ENCODE measurements around the gene CELA2B.

The CELA2B gene

DNA sequence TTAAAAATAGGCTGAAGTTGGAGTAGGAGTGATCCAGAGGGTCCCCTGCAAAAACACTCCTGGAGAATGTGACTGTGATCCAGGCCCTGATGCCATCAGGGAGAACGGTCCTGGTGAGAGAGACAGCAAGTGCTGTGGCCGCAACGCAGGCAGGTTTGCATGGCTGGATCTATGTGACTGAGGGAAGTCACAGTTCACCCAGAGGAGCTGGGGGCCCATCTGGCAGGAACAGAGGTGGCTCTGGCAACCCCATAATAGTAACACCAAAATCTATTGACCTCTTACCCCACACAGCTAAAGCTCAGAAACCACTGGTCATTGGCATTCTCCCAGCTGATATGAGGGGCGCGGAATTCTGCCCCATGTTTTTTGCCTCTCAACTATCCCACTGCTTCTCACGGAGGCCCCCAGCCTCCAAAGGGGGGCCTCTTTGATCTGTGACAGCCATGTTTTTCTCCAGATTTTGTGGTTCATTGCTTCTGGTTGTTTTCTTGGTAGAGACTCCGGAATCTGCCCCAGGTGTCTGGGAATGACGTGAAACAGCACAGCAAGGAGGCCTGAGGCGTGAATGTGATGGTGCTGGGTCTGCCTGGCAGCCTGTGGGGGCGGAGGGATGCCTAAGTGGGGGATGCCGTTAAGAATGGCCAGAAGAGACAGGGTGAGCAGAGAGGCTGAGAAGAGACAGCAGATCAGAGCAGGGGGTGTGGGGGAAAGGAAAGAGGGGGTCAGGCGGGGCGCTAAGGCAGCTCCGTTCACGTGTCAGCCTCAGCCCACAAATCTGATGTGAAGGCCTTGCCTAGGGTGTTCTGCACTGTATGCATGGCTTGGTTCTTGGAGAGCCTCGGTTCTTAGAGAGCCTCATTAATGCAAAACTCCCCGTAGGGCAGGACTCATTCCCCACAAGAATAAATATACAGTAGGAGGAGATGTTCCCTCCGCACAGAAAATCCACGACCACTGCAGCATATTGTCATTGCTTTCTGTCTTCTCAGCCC lies 24.6 kb downstream of the CELA2B start:
- TF ChIP-seq, protein P1, sequence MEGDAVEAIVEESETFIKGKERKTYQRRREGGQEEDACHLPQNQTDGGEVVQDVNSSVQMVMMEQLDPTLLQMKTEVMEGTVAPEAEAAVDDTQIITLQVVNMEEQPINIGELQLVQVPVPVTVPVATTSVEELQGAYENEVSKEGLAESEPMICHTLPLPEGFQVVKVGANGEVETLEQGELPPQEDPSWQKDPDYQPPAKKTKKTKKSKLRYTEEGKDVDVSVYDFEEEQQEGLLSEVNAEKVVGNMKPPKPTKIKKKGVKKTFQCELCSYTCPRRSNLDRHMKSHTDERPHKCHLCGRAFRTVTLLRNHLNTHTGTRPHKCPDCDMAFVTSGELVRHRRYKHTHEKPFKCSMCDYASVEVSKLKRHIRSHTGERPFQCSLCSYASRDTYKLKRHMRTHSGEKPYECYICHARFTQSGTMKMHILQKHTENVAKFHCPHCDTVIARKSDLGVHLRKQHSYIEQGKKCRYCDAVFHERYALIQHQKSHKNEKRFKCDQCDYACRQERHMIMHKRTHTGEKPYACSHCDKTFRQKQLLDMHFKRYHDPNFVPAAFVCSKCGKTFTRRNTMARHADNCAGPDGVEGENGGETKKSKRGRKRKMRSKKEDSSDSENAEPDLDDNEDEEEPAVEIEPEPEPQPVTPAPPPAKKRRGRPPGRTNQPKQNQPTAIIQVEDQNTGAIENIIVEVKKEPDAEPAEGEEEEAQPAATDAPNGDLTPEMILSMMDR (conservative IDR thresholded peaks at IDR 0.05; ENCODE audit: low read depth, low read length): no peak
- no peak overlapping the region for H3K4me3 ChIP-seq (ENCODE audit: low read length)
- DNase-seq (ENCODE audit: low read depth): no peak

DNA sequence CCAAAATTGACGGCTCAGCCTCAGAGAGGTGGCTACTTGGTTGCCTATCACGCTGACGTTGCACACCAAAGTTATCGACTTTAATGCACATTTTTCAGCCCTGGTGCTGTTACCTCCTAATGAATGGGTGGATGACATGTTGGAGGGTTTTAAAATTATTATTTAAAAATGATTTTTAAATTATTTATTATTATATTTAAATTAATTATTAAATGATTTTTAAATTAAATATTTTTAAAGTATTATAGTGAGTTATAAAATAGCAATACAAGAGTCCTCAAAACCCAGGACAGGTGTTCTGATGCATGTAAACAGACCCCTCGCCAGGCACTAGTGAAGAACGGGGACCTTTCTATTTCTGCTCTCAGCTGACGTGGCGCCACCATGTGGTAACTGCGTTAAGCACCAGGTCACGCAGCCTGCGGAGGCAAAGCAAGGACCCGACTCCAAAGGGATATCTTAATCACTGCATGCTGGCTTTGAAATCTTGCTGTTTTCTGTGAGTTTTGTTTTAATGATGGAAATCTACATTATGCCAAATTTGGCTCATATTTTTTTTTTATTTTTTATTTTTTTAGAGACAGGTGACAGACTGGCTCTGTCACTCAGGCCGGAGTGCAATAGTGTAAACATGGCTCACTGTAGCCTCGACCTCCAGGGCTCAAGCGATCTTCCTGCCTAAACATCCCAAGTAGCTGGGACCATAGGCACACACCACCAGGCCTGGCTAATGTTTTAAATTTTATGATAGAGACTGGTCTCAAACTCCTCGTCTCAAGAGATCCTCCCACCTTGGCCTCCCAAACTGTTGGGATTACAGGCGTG lies 25.5 kb downstream of the CELA2B start:
- TF ChIP-seq, protein P1 (conservative IDR thresholded peaks at IDR 0.05; ENCODE audit: low read depth, low read length): peak; percentile 90
- no peak overlapping the region for H3K4me3 ChIP-seq (ENCODE audit: low read length)
- DNase-seq (ENCODE audit: low read depth): peak; percentile 19

DNA sequence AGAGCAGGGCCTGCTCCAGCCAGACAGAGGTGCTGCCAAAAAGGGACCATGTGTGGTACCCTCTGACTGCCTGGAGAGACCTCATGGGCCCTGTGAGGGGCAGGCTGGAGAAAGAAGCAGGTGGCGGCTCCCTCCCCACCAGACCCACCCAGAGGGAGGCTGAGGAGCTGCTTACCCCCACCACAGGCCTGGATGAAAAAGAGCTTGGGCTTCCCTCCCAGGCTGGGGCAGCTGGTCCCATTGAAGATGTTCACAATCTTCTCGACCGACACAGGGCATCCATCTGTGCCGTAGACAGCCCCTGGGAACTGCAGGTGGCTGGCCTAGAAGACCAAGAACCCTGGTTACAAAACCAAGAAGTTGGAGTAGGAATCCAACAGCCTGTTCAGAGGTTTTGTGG lies 28.5 kb downstream of the CELA2B start:
- no peak for DNase-seq (ENCODE audit: low read depth)
- TF ChIP-seq, protein P1 (conservative IDR thresholded peaks at IDR 0.05; ENCODE audit: low read depth, low read length): no peak
- no peak overlapping the region for H3K4me3 ChIP-seq (ENCODE audit: low read length)

DNA sequence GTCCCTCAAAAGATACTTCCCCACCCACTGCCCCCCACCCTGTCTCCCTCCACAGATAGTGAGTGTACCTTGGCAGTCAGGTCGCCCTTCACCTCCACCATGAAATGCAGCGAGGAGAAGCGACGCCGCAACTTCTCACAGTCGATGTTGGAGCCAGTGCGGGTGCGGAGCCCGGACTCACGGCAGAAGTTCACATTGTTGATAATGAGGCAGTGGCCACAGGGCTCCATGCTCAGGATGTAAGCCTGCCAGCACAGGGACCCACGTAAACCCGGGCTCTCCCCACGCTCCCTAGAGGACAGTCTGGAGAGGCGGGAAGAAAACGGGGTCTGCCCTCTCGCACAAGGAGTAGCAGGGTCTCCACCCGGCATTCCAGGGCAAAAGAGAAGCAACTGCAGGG lies 30.9 kb downstream of the CELA2B start:
- DNase-seq (ENCODE audit: low read depth): no peak
- no peak overlapping the region for H3K4me3 ChIP-seq (ENCODE audit: low read length)
- TF ChIP-seq, protein P1 (conservative IDR thresholded peaks at IDR 0.05; ENCODE audit: low read depth, low read length): no peak

DNA sequence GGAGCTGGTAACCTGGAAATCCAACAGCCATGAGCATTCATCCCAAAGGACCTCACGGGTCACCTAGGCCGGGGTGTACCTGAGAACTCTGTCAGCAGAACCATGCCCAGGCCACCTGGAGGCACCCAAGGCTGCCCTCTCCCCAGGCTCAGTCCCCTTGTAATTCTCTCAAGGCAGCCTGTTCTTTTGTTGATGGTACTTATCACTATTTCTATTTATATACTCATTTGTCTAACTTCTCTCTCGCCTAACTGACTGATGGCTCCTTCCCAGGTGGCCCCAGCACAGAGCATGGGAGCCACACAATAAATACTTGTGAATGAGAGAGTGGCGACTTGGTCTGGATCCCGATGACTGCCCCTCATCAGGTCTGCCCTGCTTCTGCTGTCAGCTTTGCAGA lies 31.4 kb downstream of the CELA2B start:
- TF ChIP-seq, protein P1 (conservative IDR thresholded peaks at IDR 0.05; ENCODE audit: low read depth, low read length): no peak
- no peak overlapping the region for H3K4me3 ChIP-seq (ENCODE audit: low read length)
- no peak for DNase-seq (ENCODE audit: low read depth)

DNA sequence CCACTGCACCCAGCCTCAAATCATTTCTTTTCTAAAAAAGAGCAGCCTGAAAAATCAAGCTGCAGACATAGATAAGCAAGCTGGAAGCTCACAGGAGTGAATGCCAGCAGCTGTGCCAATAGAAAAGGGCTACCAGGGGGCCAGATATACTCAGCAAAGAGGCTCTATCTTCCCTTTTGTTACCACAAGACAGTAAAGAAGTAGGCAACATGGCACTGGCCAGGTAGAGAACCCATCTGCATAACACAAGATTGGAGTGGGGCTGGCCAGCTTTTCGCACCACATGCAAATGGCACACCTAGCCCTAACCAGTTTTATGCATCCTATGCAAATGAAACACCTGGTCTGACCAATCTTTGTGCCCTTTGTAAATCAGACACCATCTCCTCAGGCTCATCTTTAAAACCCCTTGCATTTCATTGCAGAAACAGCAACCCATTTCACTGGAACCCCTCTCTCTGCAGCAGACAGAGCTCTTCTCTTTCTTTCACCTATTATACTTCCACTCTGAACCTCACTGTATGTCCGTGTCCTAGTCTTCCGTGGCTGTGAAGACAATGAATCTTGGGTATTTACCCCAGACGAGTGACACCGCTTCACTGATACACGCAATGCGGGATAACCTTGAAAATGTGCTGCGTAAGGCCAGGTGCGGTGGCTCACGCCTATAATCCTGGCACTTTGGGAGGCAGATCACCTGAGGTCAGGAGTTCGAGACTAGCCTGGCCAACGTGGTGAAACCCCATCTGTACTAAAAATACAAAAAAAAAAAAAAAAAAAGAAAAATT lies 33.0 kb downstream of the CELA2B start:
- DNase-seq (ENCODE audit: low read depth): no peak
- TF ChIP-seq, protein P1 (conservative IDR thresholded peaks at IDR 0.05; ENCODE audit: low read depth, low read length): no peak
- no peak overlapping the region for H3K4me3 ChIP-seq (ENCODE audit: low read length)

All from retinal pigment epithelial cell (primary cell).